SK-N-SH (cell line): ENCODE results near the gene TTN. TPM values are rescaled to one million over a fixed set of nuclear protein-coding genes. Genes with fewer than 3 reads are reported as not detected.

Experiments
- CTCF ChIA-PET: fragments of 300-600, 350-600 bp; formaldehyde crosslinking; extraction: SDS; loops from one replicate; lab custom pipeline; 2021; lab: Yijun Ruan, JAX
- POLR2A ChIA-PET: fragments of 350-600 bp; sonication (Branson Sonifier 250); formaldehyde crosslinking; extraction: SDS; loops from one replicate; lab custom pipeline; 2020; ENCODE audit warnings: antibody characterized with exemption, inconsistent platforms; lab: Yijun Ruan, JAX
- DNase-seq: peaks from one replicate; pipeline ENCODE4 v3.0.0; 2012
- H2AFZ ChIP-seq: fragments of 200-600 bp; sonication (generic); 2 replicates; pipeline ENCODE4 v1.8.1; 2016; ENCODE audit warnings: antibody characterized with exemption, mild to moderate bottlenecking, low read depth
- H3F3A ChIP-seq: fragments of 200-600 bp; sonication (generic); replicated peaks from 2 replicates; pipeline ENCODE3; 2016; ENCODE audit warnings: antibody characterized with exemption, mild to moderate bottlenecking; ENCODE audit not compliant: insufficient read depth
- H3K27ac ChIP-seq, 2 experiments: fragments of 200-500 bp in 1 of 2; fragments of 200-600 bp in 1 of 2; sonication (Bioruptor generic) in 1 of 2; sonication (generic), shearing (Covaris generic) in 1 of 2; 2 replicates each; pipeline versions ENCODE4 v1.5.1 to v1.6.1; 2014 to 2016; ENCODE audit warnings: low read depth in 2 of 2, inconsistent platforms in 1 of 2, low read length in 1 of 2, mild to moderate bottlenecking in 1 of 2, mixed read lengths in 1 of 2
- H3K27me3 ChIP-seq: fragments of 200-600 bp; sonication (generic), shearing (Covaris generic); 2 replicates; pipeline ENCODE4 v1.6.1; 2016; ENCODE audit warnings: mixed run types; ENCODE audit not compliant: insufficient read depth
- H3K36me3 ChIP-seq, 2 experiments: fragments of 200-500 bp in 1 of 2; fragments of 200-600 bp in 1 of 2; sonication (Bioruptor generic) in 1 of 2; sonication (generic) in 1 of 2; replicated peaks in 1 of 2; 2 replicates each; pipeline versions ENCODE3 to v1.5.1; 2014 to 2016; ENCODE audit warnings: low read length in 1 of 2, mild to moderate bottlenecking in 1 of 2; ENCODE audit not compliant: insufficient read depth in 2 of 2, control insufficient read depth in 1 of 2
- H3K4me1 ChIP-seq, 2 experiments: fragments of 200-500 bp in 1 of 2; fragments of 200-600 bp in 1 of 2; sonication (Bioruptor generic) in 1 of 2; sonication (generic), shearing (Covaris generic) in 1 of 2; 2 replicates each; pipeline versions ENCODE4 v1.5.1 to v1.6.1; 2014 to 2016; ENCODE audit warnings: low read depth in 1 of 2, low read length in 1 of 2, mixed run types in 1 of 2; ENCODE audit not compliant: insufficient read depth in 2 of 2, control insufficient read depth in 1 of 2
- H3K4me2 ChIP-seq: fragments of 200-600 bp; sonication (generic), shearing (Covaris generic); 2 replicates; pipeline ENCODE4 v1.6.1; 2017; ENCODE audit warnings: mixed run types
- H3K4me3 ChIP-seq, 2 experiments: fragments of 200-500 bp in 1 of 2; fragments of 200-600 bp in 1 of 2; sonication (Bioruptor generic) in 1 of 2; sonication (generic), shearing (Covaris generic) in 1 of 2; 2 replicates each; pipeline versions ENCODE4 v1.5.1 to v1.8.1; 2014 to 2016; ENCODE audit warnings: low read depth in 2 of 2, inconsistent platforms in 1 of 2, low read length in 1 of 2, mild to moderate bottlenecking in 1 of 2, mixed read lengths in 1 of 2, moderate library complexity in 1 of 2
- H3K79me2 ChIP-seq: fragments of 200-600 bp; sonication (generic); 2 replicates; pipeline ENCODE4 v1.8.1; 2017; ENCODE audit warnings: mild to moderate bottlenecking; ENCODE audit not compliant: insufficient read depth
- H3K9ac ChIP-seq: fragments of 200-600 bp; sonication (generic); 2 replicates; pipeline ENCODE4 v1.6.1; 2017; ENCODE audit warnings: mixed run types
- H3K9me2 ChIP-seq: fragments of 200-600 bp; sonication (generic); 2 replicates; pipeline ENCODE4 v1.6.1; 2017; ENCODE audit warnings: mixed run types
- H3K9me3 ChIP-seq: fragments of 200-600 bp; sonication (generic); 2 replicates; pipeline ENCODE4 v1.6.1; 2017; ENCODE audit warnings: mixed run types, mild to moderate bottlenecking, moderate library complexity
- H4K20me1 ChIP-seq: fragments of 200-600 bp; sonication (generic); 2 replicates; pipeline ENCODE4 v1.6.1; 2017; ENCODE audit warnings: mild to moderate bottlenecking, mixed run types; ENCODE audit not compliant: insufficient read depth
- CHD2 ChIP-seq: fragments of 150-350 bp; IDR thresholded peaks from 2 replicates; pipeline ENCODE4 v1.6.1; 2018; ENCODE audit warnings: low read length; ENCODE audit not compliant: partially characterized antibody
- FOXM1 ChIP-seq: IDR thresholded peaks from 2 replicates; pipeline ENCODE4 v1.4.0; 2012; ENCODE audit warnings: low read depth, mild to moderate bottlenecking
- GABPA ChIP-seq: IDR thresholded peaks from 2 replicates; pipeline ENCODE4 v1.4.0; 2012; ENCODE audit warnings: low read depth, mild to moderate bottlenecking
- MEF2A ChIP-seq: IDR thresholded peaks from 2 replicates; pipeline ENCODE4 v1.4.0; 2012; ENCODE audit warnings: low read depth, borderline replicate concordance
- NFIC ChIP-seq: IDR thresholded peaks from 2 replicates; pipeline ENCODE4 v1.4.0; 2012; ENCODE audit warnings: borderline replicate concordance
- NRF1 ChIP-seq: IDR thresholded peaks from 2 replicates; pipeline ENCODE4 v1.6.1; 2012; ENCODE audit warnings: low read depth, mild to moderate bottlenecking, low read length
- RAD21 ChIP-seq: IDR thresholded peaks from 2 replicates; pipeline ENCODE4 v1.6.1; 2012; ENCODE audit warnings: mild to moderate bottlenecking, low read length
- TAF1 ChIP-seq: IDR thresholded peaks from 2 replicates; pipeline ENCODE4 v1.6.1; 2012; ENCODE audit warnings: low read depth, mild to moderate bottlenecking, low read length, moderate library complexity, borderline replicate concordance
- TCF12 ChIP-seq: IDR thresholded peaks from 2 replicates; pipeline ENCODE4 v1.4.0; 2012
- WGBS: methylation state at CpG from one replicate; pipeline ENCODE4 v1.1.6; 2017; ENCODE audit warnings: low lambda C conversion rate; 5-methylcytosine and 5-hydroxymethylcytosine counted together
- polyA plus RNA-seq, 3 experiments: library from polyadenylated mRNA; depleted of rRNA; stranded (reverse); fragments of >200 nt; gene quantifications; 2 replicates each; pipeline ENCODE4 v1.2.3, GENCODE V29; 2012
- TF ChIP-seq, protein P1 (sequence below): IDR thresholded peaks from 2 replicates; pipeline ENCODE4 v1.4.0; 2012; ENCODE audit warnings: low read depth, borderline replicate concordance
- TF ChIP-seq, protein P2 (sequence below): IDR thresholded peaks from 2 replicates; pipeline ENCODE4; 2012

TTN gene
- polyA plus RNA-seq, 1 of the 3 experiments (the other 2 are of a cell fraction) = 0.08 TPM

DNA sequence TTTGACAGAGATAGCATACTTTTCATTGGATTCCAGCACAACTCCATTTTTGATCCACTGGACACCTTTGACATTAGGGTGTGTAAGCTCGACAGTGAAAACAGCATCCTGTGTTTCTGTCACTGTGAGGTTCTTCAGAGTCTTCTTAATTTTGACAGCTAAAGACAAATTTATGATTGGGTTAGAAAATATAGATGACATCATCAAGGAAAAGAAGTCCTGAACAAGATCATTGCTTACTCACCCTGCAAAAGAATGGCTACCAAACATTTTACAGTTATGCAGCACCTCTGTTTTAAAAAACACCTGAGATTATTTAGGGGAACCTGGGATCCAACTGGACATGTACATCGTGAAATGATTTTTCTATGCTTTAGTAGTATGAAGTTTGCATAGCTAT is 36.7 kb downstream of the TTN start (continued):
- no peak for TF ChIP-seq MEF2A
- TF ChIP-seq, protein P1, sequence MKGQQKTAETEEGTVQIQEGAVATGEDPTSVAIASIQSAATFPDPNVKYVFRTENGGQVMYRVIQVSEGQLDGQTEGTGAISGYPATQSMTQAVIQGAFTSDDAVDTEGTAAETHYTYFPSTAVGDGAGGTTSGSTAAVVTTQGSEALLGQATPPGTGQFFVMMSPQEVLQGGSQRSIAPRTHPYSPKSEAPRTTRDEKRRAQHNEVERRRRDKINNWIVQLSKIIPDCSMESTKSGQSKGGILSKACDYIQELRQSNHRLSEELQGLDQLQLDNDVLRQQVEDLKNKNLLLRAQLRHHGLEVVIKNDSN = no peak
- no peak for TF ChIP-seq TAF1
- TF ChIP-seq NFIC = no peak
- no peak for TF ChIP-seq CHD2
- TF ChIP-seq FOXM1 = no peak

DNA sequence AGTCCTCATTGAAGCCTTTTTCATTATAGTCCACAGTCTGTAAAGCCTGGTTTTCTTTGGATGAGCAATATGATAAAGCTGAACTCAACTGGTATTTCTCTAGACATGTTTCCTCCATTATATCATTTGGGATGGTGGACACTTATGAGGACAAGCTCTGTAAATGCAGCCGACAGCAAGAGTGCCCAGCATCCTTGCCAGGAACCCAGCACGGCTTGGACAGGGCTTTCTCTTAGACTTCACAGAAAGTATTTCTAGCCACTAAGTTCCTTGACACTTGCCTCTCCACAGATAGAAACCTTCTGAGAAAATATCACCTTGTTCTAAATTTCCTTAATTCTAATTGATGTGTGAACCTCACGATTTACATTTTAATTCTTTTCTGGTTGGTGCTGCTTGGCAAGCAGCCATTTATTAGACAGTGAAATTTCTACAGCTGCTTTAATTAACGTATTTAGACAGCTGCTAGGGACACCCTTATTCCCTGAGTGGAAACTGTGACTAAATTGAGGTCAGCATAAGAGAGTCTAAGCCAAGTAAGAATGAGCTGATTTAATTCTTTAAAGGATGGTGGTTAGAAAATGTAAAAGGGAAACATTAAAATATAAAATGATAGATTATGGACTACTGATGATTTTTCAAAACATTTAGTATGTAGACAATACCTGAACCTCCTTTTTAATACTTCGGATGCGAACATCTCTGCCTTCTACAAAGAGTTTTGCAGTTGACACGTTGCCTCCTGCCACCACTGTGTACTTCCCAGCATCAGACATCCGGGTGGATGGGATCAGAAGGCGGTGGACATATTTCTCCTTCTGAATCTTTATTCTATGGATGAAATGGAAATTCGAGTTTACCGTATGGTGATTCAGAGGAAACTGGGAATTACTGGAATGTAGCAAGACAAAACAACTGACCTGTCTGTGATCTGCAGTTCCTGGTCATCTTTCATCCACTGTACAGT is 39.8 kb downstream of the TTN start:
- POLR2A ChIA-PET = no interaction called here
- no peak overlapping the region for H3K27ac ChIP-seq
- no peaks in the 10 kb centered on the region for H3K4me1 ChIP-seq
- CTCF ChIA-PET = interaction anchor here (0.8 kb wide), 1 partner anchor 362 kb away, joined by 3 read pairs; no protein-coding TSS in a partner anchor
- 45% methylated on average over 11 of the region's 11 CpGs for WGBS
- TF ChIP-seq GABPA = no peak
- no peak for TF ChIP-seq NRF1
- no peak for TF ChIP-seq CHD2
- no peak for TF ChIP-seq TCF12
- TF ChIP-seq NFIC = no peak
- no peak for TF ChIP-seq MEF2A
- TF ChIP-seq, all 33 proteins: peak for 0
- H3K4me3 ChIP-seq = no peak overlapping the region
- DNase-seq = no peak
- no peaks in the 10 kb centered on the region for H3K9me2 ChIP-seq
- no peaks in the 10 kb centered on the region for H3F3A ChIP-seq
- no peaks in the 10 kb centered on the region for H4K20me1 ChIP-seq
- H3K79me2 ChIP-seq = no peaks in the 10 kb centered on the region
- H3K36me3 ChIP-seq = no peaks in the 10 kb centered on the region
- H3K9ac ChIP-seq = no peak overlapping the region
- no peaks in the 10 kb centered on the region for H3K27me3 ChIP-seq
- H2AFZ ChIP-seq = no peak overlapping the region
- H3K9me3 ChIP-seq = no peaks in the 10 kb centered on the region
- H3K4me2 ChIP-seq = no peak overlapping the region

DNA sequence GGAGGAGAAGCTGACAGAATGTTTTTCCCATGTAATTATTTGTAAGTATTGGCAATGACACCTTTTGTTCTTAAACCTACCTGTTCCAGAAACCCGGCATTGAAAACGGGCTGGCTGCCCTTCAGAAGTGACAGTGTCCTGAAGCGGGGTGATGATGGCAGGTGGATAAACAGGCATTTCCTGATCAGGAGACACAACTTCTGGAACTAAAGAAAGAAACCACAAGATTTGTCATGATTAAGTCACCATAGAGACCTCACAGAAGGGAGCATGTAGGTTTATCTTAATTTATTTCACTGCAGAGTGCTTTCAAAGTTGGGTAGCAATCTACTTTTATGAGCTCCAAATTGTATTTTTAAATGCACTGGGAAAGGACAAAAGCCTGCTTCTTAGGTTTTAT is 43.1 kb downstream of the TTN start:
- no peaks in the 10 kb centered on the region for H3K4me1 ChIP-seq
- TF ChIP-seq FOXM1 (no peak), TCF12 (peak; percentile 25; the same call in 1 of the 2 replicates), RAD21 (no peak)
- TF ChIP-seq, protein P2, sequence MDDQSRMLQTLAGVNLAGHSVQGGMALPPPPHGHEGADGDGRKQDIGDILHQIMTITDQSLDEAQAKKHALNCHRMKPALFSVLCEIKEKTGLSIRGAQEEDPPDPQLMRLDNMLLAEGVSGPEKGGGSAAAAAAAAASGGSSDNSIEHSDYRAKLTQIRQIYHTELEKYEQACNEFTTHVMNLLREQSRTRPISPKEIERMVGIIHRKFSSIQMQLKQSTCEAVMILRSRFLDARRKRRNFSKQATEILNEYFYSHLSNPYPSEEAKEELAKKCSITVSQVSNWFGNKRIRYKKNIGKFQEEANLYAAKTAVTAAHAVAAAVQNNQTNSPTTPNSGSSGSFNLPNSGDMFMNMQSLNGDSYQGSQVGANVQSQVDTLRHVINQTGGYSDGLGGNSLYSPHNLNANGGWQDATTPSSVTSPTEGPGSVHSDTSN = peak; percentile 32; the same call in 1 of the 2 replicates
- 34% methylated on average over 3 of the region's 3 CpGs for WGBS
- H3K9me2 ChIP-seq = no peaks in the 10 kb centered on the region
- DNase-seq = no peak
- no peaks in the 10 kb centered on the region for H3F3A ChIP-seq
- no peaks in the 10 kb centered on the region for H3K36me3 ChIP-seq
- H3K79me2 ChIP-seq = no peaks in the 10 kb centered on the region
- H4K20me1 ChIP-seq = no peaks in the 10 kb centered on the region
- no peak overlapping the region for H3K4me3 ChIP-seq
- no peak overlapping the region for H2AFZ ChIP-seq
- POLR2A ChIA-PET = no interaction called here
- no peak overlapping the region for H3K4me2 ChIP-seq
- CTCF ChIA-PET = interaction anchor here (0.8 to 3.1 kb wide), 4 partner anchors 16 to 256 kb away, joined by 3 to 14 read pairs (median 4); no protein-coding TSS in a partner anchor
- no peaks in the 10 kb centered on the region for H3K27me3 ChIP-seq
- no peak overlapping the region for H3K27ac ChIP-seq
- H3K9ac ChIP-seq = no peak overlapping the region
- H3K9me3 ChIP-seq = no peaks in the 10 kb centered on the region
